Prostate gland (tissue), 2 donors: ENCODE data around the gene NBEA. TPM values are rescaled to one million over a fixed set of nuclear protein-coding genes. Genes with fewer than 3 reads are reported as not detected.

Experiments used
- DNase-seq: peaks from one replicate; pipeline ENCODE4 v3.0.0-alpha.2; 2019; ENCODE audit warnings: low spot score
- H3K27ac ChIP-seq, 2 donors: fragments of 200-600 bp; sonication (generic); 2 replicates each; pipeline ENCODE4 v1.5.1; 2017 to 2019
- H3K27me3 ChIP-seq: fragments of 200-600 bp; sonication (generic); replicated peaks from 2 replicates; pipeline ENCODE4 v1.5.1; 2019; ENCODE audit not compliant: insufficient read depth
- H3K36me3 ChIP-seq, 2 donors: fragments of 200-600 bp; sonication (generic); 1 replicate in 1 of 2; 2 replicates in 1 of 2; pipeline versions ENCODE4 v1.5.1 to v1.8.1; 2017 to 2019
- H3K4me1 ChIP-seq: fragments of 200-600 bp; sonication (generic); replicated peaks from 2 replicates; pipeline ENCODE4 v1.5.1; 2019
- H3K4me3 ChIP-seq, 2 donors: fragments of 200-600 bp; sonication (generic); 2 replicates each; pipeline ENCODE4 v1.5.1; 2017 to 2019
- H3K9me3 ChIP-seq: fragments of 200-600 bp; sonication (generic); 2 replicates; pipeline ENCODE4 v1.5.1; 2017
- POLR2A ChIP-seq: fragments of 450-650 bp; IDR thresholded peaks from one replicate; pipeline ENCODE4 v1.6.1; 2016; ENCODE audit warnings: antibody characterized with exemption, mild to moderate bottlenecking
- POLR2AphosphoS5 ChIP-seq: sonication (generic); formaldehyde crosslinking; IDR thresholded peaks from one replicate; pipeline ENCODE4 v1.6.1; 2017; ENCODE audit warnings: antibody characterized with exemption
- WGBS: methylation state at CpG from one replicate; pipeline ENCODE4 v1.1.5; 2018; 5-methylcytosine and 5-hydroxymethylcytosine counted together
- intact Hi-C: fragments of 100-400 bp; cut with DNase I; formaldehyde crosslinking; loops from one replicate; pipeline ENCODE4 v1.14.2; 2022
- total RNA-seq, 2 donors: library from RNA; depleted of rRNA; stranded (reverse); fragments of >200 nt; gene quantifications; one replicate each; pipeline ENCODE4 v1.1.0, GENCODE V29; 2016
- TF ChIP-seq, protein P1 (sequence below), 4 experiments: fragments of 200-600 bp in 2 of 4; fragments of 450-650 bp in 2 of 4; sonication (generic) in 2 of 4; IDR thresholded peaks; 1 replicate in 3 of 4; 2 replicates in 1 of 4; pipeline ENCODE4 v1.5.1; 2016 to 2019; ENCODE audit warnings: antibody characterized with exemption in 4 of 4, mild to moderate bottlenecking in 2 of 4, moderate library complexity in 2 of 4

Gene NBEA
- total RNA-seq: 10 to 100 TPM; 13.6 to 16.9 TPM

DNA sequence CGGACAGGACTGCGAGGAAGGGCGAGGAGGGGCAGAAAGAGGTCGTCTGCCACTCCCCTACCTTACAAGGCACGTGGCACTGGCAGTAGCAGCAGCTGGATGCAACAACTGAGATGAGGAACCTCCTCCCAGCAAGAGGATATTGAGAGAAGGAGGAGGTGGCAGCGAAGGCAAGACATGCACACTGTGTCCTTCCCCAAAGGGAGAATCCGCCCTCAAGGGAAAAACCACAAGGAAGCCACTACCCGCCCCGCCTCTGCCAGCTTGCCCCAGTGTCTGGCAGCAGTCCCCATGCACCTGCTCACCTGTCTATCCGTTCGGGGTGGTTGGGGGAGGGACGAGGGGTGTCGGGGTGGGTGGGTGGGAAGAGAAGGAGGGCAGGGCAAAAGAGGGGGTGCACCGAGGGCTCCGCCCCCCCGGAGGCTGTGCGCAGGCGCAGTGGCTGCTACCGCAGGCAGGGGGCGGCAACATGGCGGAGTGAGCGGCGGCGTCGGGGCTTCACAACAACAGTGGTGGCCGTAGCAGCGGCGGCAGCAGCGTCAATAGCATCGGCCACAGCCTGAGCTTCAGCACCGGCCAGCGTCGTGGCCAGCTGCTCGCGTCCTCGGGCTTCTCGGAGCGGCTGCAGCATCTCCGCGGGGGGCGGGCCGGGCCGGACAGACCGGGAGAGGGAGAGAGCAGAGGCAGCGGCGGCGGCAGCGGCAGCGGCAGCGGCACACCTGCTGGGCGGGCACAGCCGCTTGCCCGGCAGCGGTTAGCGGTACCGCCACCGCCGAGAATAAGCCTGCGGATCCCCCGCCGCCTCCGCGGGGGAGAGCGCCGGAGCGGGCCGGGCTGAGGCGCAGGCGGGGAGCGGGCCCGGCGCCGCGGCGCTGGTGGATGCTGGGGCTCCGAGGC, at the start of gene NBEA:
Gene NBEA (plus strand): TSS at position 436 of the 897 bp plus-strand sequence. CDS start 551 bp downstream, outside the sequence.
- Histone ChIP-seq H3K27me3 (no peaks in the 10 kb centered on the region), H3K4me1 (peaks cover 6% of the 10 kb centered on the region), H3K27ac (peak within 1 kb of the TSS; percentile 87 to 91), H3K36me3 (no peaks in the 10 kb centered on the region), H3K9me3 (no peaks in the 10 kb centered on the region), H3K4me3 (peak within 1 kb of the TSS; percentile 86 to 95)
- intact Hi-C loops: no loop called here
- WGBS: under 1% methylated on average over 67 of the region's 76 CpGs
- TF ChIP-seq, protein P1, sequence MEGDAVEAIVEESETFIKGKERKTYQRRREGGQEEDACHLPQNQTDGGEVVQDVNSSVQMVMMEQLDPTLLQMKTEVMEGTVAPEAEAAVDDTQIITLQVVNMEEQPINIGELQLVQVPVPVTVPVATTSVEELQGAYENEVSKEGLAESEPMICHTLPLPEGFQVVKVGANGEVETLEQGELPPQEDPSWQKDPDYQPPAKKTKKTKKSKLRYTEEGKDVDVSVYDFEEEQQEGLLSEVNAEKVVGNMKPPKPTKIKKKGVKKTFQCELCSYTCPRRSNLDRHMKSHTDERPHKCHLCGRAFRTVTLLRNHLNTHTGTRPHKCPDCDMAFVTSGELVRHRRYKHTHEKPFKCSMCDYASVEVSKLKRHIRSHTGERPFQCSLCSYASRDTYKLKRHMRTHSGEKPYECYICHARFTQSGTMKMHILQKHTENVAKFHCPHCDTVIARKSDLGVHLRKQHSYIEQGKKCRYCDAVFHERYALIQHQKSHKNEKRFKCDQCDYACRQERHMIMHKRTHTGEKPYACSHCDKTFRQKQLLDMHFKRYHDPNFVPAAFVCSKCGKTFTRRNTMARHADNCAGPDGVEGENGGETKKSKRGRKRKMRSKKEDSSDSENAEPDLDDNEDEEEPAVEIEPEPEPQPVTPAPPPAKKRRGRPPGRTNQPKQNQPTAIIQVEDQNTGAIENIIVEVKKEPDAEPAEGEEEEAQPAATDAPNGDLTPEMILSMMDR (IDR thresholded peaks at IDR 0.05): peak in 3 of 4 experiments; percentile 36 to 55 (median 42)
- TF ChIP-seq POLR2AphosphoS5 (peak; percentile 28), POLR2A (peak; percentile 24)
- peak; percentile 71 for DNase-seq

- WGBS: 49% methylated on average over 3 of the region's 3 CpGs
- Histone ChIP-seq H3K9me3 (no peaks in the 10 kb centered on the region), H3K4me3 (no peak overlapping the region), H3K36me3 (no peaks in the 10 kb centered on the region), H3K27ac (no peak overlapping the region), H3K27me3 (no peaks in the 10 kb centered on the region), H3K4me1 (no peaks in the 10 kb centered on the region)
- DNase-seq: no peak
- no peak for TF ChIP-seq POLR2AphosphoS5
- intact Hi-C loops: no loop called here
These were observed 47.3 kb upstream of the NBEA start for GRCh38 chr13:34894756-34895155.

DNA sequence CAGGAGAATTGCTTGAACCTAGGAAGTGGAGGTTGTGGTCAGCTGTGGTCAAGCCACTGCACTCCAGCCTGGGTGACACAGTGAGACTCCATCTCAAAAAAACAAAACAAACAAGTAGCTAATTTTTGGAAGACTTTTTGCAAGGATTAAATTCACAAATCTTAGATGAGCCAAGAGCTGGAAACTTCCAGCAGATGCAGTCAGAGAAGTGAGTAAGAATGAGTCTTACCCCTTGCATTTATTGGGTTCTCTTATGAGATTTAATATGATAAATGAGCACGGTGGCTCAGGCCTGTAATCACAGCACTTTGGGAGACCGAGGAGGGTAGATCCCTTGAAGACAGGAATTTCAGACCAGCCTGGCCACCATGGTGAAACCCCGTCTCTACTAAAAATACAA, 44.9 kb upstream of the NBEA start:
- Histone ChIP-seq H3K36me3 (no peaks in the 10 kb centered on the region), H3K4me1 (no peaks in the 10 kb centered on the region), H3K27ac (no peak overlapping the region), H3K27me3 (no peaks in the 10 kb centered on the region), H3K4me3 (no peak overlapping the region), H3K9me3 (no peaks in the 10 kb centered on the region)
- intact Hi-C loops: no loop called here
- 65% methylated on average over 3 of the region's 3 CpGs for WGBS
- no peak for DNase-seq
- TF ChIP-seq POLR2A: no peak
- TF ChIP-seq, protein P1 (IDR thresholded peaks at IDR 0.05): no peak
- TF ChIP-seq POLR2AphosphoS5: no peak

- Histone ChIP-seq H3K27me3 (no peaks in the 10 kb centered on the region), H3K9me3 (no peaks in the 10 kb centered on the region), H3K4me3 (no peak overlapping the region), H3K4me1 (no peaks in the 10 kb centered on the region), H3K27ac (no peak overlapping the region), H3K36me3 (no peaks in the 10 kb centered on the region)
- no peak for DNase-seq
- WGBS: 34% methylated on average over 6 of the region's 6 CpGs
- TF ChIP-seq POLR2AphosphoS5 (no peak), POLR2A (no peak)
- TF ChIP-seq, protein P1 (IDR thresholded peaks at IDR 0.05): no peak
- intact Hi-C loops: no loop called here
These were observed 42.2 kb upstream of the NBEA start for GRCh38 chr13:34899888-34900287.

GRCh38 chr13:34900288-34900739, 41.8 kb upstream of the NBEA start:
- no peaks in the 10 kb centered on the region for H3K36me3 ChIP-seq
- no peak for DNase-seq
- H3K4me1 ChIP-seq: no peaks in the 10 kb centered on the region
- 55% methylated on average over 2 of the region's 2 CpGs for WGBS
- TF ChIP-seq POLR2A (no peak), POLR2AphosphoS5 (no peak)
- TF ChIP-seq, protein P1 (IDR thresholded peaks at IDR 0.05): no peak
- no peak overlapping the region for H3K27ac ChIP-seq
- intact Hi-C loops: no loop called here
- no peaks in the 10 kb centered on the region for H3K9me3 ChIP-seq
- H3K4me3 ChIP-seq: no peak overlapping the region
- no peaks in the 10 kb centered on the region for H3K27me3 ChIP-seq
